Activated effector memory CD4-positive, alpha-beta T cell treated with anti-CD3 and anti-CD28 coated beads, Interleukin-2, amount 50 U/mL, for 16 hours (primary cell): Measurements from ENCODE around the gene AMPD2.

Experiments used
- DNase-seq: peaks from one replicate; pipeline ENCODE4 v3.0.0-alpha.2; 2020

The AMPD2 gene

DNA sequence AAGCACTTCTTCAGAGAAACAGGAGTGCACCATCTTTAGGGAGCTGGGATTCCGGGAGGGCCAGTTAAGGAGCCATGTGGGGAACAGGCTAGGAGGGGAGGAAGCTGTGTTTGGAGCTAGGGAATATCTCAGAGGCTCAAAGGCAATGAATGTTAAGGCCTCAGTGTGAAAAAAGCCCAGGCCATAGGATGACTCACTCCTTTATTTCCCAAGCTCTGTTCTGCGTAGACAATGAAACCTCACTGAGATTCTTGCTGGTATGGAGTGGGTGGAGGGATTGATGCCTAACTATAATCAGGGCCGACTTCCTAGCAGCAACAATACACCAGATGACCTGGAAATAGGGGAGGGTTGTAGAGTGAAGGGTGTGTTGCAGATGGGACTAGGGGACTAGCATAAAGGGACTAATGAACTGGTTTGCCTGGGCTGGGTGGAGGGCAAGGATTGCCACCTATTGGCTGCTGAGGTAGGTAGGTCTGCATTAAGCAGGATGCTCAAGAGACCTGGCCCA is 2.3 kb upstream of the AMPD2 start:
- DNase-seq: no peak

DNA sequence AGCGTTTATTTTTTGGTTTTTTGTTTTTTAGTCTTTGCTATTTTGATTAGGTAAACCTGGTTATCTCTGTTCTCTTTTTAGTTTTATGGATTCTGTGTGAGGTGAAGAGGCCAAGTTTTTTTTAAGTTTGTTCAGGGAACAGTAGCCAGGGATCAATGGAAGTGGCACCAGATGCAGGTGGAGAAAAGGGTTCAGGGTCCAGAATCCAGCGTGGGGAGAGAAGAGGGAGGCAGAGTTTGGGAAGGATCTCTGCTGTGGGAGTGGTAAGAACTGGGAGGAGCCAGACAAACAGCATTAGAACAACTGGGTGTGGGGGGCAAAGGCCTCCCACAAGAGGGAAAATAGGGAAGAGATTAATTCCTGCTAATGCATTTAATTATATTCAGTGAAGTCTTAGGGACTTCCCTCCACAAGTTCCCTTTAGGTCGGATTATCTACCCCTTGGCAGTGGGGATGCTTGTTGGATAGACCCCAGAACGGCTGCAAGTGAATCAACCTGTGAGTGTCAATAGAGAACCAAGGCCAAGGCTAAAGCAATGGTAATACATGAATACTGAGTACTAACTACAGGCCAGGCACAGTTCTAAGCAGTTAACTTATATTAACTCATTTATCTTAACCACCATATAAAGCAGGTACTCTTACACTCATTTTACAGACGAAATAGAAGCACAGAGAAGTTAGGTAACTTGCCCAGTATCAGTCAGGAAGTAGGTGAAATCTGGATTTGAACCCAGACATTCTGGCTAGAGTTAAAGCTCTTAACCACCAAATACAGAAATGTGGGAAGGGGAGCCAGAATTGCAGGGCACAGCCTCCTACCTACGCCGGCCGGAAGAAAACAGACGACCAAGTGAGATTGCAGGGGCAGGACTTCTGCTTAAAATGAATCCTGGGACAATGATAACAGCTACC is 719 bp upstream of the AMPD2 start:
- no peak for DNase-seq

DNA sequence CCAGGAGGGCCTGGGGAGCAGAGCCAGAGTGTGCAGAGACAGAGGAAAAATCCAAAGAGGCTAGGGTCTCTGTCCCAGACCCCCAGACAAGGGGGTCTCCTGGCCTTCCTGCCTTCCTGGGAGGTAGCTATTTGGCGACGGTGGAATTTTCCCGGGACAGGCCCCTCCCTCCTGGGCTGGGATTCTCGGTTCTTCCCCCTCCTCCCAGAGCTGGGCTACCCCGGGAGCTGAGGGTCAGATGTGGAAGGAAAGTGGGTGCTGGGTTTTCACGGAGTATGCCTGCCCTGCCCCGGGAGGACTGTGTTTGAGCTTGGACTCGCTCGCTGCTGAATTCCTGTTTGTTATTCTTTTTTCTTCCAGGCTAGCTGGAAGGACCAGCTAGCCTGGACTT is 759 bp downstream of the AMPD2 start:
- no peak for DNase-seq

DNA sequence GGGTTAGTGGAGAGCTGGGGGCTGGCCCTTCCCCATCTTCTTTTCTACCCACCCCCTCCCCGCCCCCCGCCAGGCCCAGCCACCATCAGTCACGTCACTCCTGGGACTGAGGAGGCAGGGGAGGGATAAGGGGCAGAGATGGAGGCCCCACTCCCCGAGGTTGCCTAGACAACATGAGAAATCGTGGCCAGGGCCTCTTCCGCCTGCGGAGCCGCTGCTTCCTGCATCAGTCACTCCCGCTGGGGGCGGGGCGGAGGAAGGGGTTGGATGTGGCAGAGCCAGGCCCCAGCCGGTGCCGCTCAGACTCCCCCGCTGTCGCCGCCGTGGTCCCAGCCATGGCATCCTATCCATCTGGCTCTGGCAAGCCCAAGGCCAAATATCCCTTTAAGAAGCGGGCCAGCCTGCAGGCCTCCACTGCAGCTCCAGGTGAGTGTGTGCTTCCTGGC is 1.2 kb downstream of the AMPD2 start:
- DNase-seq: peak; percentile 99

DNA sequence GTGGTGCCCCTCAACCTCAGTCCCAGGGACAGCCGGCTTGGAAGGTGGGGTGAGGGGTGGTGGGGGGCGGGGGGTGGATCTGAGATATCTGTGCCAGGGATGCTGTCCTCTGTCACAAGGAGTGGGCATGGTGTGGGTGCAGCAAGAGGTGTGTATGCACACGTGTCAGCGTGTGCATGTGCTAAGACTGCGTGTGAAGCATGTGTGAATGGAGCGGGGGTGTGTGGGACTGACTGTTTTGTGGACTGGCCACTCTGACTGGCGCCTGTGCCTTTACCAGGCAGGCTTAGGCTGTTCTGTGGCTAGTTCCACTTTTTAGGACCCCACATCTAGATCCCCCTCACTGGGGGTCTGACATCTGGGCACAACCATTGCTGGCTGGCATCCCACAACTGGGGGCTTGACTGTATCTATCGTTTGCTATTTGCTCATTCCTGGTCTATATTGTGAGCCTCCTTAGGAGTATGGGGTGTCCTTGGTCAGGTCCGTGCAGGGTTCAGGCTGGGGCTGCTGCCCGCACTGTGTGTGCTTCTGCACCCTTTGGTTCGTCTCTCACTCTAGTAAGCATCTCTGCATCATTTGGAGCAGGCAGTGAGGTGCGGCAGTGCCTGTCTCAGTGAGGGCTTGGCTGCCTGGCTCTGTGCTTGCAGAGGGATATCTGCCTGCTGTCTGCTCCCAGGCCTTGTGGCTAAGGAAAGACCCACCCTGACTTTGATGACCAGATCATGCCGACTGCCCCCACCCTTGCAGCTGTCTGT is 1.9 kb downstream of the AMPD2 start:
- DNase-seq: no peak

DNA sequence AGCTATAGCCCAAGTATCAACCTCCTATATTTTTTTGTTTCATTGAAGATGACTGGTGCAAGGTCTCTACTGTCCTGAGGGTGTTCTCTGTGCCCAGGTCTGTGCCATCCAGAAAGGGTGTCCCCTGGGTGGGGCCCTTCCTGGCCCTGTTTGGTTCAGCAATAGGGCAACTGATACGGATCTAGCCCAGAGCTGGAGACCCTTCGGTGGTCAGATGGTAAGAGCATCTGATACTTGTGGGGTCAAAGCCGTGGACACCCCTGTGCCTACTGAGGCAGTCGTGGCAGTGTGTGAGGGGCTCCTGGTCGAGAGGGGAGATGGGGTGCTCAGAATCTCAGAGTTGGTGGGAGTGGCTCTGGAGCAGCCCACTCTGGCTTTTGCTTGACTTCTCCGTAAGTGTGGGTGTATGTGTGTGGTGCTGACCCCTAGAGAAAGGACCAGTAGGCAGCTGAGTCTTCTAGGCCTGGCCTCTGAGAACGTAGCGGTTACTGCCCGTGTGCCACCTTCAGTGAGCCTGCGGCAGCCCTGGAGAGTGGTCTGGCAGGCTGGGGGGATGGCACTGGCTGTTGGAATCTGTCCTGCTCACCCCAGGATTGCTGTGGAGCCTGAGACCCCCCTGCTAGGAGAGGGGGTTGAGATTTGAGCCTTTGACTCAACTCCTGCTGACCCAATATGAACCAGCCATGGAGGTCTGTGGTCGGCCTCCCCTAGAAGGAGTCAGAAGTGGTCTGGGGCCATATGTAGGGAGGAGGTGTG is 2.7 kb downstream of the AMPD2 start:
- no peak for DNase-seq

DNA sequence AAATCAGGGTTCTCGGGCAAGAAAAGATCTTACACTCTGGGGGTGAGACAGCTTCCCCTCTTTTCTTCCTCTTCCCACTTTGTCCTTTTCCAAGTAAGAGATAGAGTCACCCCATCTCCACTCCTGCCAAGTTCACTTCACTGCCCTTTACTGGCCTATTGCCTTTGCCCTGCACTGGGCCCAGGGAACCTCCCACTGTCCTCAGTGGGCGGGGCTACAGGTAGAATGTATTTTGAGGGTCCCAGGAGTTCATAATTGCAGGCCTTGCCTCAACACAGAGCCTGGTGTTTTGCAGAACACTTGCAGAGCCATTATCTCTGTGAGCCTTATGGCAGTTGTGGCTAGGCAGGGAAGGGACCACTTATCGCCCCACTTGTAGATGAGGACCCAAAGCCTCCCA is 3.3 kb downstream of the AMPD2 start:
- no peak for DNase-seq

DNA sequence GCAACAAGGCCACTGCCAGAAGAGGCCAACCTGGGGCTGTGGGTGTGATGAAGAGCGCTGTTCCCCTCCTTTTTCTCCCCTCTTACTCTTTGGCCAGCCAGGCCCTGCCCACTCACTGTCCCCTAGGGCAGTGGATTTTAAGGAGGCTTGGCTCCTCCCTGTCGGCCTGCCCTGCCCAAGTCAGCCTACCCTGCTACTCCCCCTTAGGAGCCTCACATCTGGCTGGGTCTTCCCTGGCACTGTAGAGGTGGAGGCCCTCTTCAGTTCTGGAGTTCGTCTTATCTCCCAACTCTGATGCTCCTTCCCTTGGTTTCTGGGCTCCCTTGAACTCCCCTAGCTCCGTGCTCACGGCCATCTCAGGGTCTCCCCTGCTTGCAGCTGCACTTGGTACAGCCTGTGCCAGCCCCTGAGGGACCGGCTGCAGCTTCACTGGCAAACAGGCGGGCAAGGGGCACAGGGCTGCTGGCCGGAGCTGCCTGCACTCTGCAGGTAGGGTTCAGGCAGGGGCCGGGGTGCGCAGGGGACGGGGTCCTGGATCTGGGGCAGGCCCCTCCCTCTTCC is 4.0 kb downstream of the AMPD2 start:
- DNase-seq: no peak

DNA sequence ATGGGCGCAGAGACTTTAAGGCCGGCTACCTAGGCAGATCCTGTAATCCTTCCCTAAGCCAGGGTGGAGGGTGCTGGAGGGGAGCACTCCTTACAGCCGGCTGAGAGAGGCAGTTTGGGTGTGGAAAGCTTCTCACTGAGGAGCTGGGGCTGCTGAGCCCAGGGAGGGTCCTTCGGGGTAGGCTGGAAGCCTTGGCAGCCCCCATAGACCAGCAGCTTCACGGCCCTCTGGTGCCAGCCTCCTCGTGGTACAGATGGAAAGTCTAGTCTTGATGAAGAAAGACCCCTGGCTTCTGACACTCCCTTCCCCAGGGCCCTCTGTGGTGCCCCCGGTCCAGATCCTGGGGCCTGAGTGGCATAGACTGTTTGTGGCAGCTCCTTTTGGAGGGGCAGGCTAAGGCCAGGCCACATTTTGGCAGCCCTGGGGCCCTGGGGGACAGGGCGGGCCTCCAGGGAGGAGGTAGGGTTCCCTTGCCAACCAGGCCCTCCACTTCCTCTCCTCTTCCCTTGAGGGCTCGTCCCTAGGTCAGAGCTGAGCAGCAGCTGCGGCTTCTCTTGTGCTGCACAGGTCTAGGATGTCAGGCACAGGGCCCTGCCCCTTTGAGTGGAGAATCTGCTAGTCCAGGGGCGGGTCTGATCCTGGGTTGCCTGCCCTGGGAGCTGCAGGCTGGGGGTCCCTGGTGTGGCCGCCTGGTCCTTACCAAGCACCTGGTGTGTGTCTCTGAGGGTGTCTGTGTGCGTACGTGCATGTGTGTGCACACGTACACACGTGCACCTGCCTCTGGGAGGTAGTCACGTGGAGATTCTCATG is 4.8 kb downstream of the AMPD2 start:
- DNase-seq: no peak

DNA sequence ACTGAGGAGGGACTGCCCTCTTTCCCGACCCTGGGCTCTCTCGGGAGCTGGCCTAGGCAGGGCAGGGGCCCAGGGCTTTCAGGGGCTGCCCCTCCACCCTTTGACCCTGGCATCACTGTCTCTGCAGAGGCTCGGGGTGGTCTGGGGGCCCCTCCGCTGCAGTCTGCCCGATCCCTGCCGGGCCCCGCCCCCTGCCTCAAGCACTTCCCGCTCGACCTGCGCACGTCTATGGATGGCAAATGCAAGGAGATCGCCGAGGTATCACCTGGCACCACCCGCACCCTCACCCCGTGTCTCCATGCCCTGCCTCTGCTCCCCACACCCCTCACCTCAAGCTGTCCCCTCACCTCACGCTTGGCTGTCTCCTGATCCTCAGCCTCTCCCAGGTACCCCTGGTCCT is 5.5 kb downstream of the AMPD2 start:
- no peak for DNase-seq

DNA sequence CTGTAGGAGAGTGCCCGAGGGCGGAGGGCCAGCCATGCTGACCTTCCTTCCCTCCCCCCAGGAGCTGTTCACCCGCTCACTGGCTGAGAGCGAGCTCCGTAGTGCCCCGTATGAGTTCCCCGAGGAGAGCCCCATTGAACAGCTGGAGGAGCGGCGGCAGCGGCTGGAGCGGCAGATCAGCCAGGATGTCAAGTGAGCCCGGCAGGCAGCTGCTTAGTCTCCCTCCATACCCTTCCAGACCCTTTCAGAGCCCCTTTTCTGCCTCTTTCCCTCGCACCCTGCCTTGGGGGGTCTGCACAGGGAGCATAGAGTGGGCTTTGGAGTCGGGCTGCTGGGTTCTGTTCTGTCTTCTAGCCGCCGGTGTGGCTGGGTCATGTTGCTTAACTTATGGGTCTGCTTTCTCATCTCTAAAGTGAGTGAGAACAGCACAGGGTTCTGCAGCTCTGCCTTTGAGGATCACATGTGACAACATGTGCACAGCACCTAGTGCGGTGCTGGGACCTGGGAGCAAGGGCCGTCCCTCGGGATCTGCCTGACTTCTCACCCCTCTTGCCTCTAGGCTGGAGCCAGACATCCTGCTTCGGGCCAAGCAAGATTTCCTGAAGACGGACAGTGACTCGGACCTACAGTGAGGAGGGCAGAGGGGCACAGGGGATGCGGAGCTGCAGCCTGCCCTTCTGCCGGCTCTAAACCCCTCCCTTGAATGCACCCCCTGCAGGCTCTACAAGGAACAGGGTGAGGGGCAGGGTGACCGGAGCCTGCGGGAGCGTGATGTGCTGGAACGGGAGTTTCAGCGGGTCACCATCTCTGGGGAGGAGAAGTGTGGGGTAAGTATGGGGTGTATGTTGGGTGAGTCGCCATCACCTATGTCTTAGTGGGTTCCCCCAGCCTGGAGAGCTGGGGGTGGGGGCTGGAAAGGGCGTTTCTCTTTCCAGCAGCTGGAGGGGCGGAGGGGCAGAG is 6.2 kb downstream of the AMPD2 start:
- DNase-seq: no peak

DNA sequence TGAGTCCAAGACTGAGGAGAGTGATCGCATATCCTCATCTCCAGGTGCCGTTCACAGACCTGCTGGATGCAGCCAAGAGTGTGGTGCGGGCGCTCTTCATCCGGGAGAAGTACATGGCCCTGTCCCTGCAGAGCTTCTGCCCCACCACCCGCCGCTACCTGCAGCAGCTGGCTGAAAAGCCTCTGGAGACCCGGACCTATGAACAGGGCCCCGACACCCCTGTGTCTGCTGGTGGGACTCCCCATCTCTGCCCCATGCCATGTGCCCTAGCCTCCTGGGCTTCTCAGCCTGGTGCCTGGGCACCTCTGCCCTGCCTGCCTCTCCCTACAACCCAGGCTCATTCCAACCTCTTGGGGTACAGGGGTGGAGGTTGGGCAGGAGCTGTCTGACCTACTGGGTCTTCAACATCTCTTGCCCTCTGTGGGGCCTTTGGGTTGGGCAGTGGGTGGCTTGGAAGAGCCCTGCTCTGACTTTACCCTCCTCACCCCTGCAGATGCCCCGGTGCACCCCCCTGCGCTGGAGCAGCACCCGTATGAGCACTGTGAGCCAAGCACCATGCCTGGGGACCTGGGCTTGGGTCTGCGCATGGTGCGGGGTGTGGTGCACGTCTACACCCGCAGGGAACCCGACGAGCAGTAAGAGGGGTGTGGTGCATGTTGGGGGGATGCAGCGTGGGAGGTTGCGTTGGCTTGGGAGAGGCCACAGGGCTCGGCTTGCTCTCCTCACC is 7.2 kb downstream of the AMPD2 start:
- DNase-seq: no peak

DNA sequence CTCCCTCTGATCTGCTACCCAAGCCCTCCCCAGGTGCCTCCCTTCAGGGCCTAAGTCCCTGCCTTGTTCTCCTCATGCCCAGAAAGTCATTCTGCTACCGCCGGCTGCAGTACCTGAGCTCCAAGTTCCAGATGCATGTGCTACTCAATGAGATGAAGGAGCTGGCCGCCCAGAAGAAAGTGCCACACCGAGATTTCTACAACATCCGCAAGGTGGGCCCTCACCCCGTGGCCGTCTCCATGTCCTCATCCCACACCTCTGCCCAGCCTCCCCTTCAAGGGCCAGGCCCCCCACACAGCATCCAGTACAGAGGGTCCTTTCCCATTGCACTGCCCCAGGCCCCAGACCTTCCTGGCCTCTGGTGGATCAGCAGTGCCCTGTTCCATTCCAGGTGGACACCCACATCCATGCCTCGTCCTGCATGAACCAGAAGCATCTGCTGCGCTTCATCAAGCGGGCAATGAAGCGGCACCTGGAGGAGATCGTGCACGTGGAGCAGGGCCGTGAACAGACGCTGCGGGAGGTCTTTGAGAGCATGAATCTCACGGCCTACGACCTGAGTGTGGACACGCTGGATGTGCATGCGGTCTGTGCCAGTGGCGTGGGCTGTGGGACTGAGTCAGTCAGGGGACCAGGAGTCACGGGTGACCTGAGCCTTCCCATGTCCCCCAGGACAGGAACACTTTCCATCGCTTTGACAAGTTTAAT is 8.2 kb downstream of the AMPD2 start:
- no peak for DNase-seq

DNA sequence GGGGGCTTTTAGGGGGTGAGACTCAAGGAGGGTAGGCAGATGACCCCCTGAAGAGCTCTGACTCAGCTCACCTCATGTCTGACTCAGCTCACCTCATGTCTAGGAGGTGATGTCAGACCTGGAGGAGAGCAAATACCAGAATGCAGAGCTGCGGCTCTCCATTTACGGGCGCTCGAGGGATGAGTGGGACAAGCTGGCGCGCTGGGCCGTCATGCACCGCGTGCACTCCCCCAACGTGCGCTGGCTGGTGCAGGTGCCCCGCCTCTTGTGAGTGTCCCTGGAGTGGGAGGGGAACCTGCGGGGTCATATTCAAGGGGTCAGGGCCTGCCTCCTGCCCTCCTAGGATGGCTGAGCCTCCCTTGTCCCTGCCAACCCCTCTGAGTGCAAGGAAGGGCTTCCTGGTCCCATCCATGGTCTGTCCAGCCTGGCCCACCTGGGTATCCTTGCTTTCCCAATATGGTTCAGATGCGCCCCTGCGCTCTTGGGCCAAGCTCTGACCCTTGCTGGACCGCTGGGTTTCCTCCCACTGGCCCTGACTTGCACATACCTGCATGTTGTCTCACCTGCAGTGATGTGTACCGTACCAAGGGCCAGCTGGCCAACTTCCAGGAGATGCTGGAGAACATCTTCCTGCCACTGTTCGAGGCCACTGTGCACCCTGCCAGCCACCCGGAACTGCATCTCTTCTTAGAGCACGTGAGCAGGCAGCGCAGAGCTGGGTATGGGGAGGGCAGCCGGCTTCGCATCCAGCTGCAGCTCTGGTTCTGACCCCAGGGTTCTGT is 9.1 kb downstream of the AMPD2 start:
- DNase-seq: no peak

DNA sequence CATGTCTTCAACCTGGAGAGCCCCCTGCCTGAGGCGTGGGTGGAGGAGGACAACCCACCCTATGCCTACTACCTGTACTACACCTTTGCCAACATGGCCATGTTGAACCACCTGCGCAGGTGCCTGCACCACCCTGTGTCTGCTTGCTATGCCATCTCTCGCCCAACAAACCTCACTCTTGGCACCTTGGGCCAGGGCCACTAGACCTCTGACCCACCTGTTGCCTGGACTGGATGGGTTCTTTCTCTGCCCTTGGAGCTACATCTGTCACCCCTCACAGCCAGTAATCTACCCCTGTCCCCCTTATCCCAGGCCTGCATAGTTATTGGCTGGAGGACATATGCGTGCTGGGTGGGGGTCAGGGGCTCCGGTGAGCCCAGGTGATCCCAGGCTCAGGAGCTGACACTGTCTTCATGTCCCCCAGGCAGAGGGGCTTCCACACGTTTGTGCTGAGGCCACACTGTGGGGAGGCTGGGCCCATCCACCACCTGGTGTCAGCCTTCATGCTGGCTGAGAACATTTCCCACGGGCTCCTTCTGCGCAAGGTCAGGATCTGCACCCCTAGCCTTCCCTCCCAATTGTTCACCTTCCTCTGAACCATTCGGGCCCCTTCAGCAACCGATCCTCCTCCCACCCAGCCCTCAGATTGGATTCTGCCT is 9.9 kb downstream of the AMPD2 start:
- no peak for DNase-seq

DNA sequence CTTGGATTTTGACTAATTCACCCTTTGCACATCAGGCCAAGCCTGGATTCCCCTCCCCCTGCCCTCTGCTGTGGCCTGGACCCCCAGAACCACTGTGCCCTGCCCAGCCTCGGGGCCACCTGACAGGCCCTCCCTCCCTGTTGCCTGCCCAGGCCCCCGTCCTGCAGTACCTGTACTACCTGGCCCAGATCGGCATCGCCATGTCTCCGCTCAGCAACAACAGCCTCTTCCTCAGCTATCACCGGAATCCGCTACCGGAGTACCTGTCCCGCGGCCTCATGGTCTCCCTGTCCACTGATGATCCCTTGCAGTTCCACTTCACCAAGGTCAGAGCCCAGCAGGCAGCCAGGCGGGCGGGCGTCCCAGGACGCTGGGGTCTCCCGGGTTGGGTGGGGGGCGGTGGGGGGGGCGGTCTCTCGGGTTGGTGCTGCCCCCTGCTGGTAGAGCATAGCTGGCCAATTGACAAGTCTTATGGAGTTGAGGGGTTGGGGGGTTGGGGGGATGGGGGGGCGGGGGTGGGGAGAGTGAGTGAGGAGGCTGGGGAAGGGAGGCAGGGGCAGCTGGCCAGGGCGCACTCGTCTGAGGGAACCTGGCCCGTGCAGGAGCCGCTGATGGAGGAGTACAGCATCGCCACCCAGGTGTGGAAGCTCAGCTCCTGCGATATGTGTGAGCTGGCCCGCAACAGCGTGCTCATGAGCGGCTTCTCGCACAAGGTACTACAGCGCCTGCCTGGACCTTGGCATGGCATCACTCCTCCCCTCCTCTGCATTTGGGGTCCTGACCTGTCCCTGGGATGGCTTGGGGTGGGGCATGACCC is 10.7 kb downstream of the AMPD2 start:
- peak; percentile 82 for DNase-seq

DNA sequence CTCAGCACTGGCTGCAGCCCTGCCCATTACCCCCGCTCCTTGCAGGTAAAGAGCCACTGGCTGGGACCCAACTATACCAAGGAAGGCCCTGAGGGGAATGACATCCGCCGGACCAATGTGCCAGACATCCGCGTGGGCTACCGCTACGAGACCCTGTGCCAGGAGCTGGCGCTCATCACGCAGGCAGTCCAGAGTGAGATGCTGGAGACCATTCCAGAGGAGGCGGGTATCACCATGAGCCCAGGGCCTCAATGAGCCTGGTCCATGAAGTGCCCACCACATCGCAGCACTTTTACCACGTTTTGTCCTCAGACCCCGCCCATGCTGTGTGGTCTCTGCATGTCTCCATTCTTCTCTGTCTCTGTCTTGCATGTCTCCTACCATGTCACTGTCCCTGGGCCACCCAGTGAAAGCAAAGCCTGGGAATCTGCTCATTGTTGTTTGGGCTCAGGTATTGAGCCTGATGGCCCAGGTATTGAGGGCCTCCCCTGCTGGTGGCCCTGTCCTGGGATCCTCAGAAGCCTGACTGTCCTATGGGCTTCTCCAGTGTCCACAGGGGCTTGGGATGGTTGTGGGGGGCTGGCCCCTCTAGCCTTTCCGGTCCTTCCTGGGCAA is 11.4 kb downstream of the AMPD2 start:
- no peak for DNase-seq
